Measurements from ENCODE around the gene MEIOSIN. TPM values are rescaled to one million over a fixed set of nuclear protein-coding genes. Genes with fewer than 3 reads are reported as not detected.
A peak's percentile ranks its signal among the peaks of the same experiment; 100 is the strongest.

Gene MEIOSIN
- total and polyA plus RNA-seq, 2 of the 13 experiments (the other 11 are each of a cell fraction or from before 2014, with no cell fraction given): not detected

GRCh38 chr19:45782162-45782691, 49.0 kb downstream of the MEIOSIN start, which contains the start of gene DMPK:
TSS of gene DMPK (minus strand) at chr19:45782490. CDS start at chr19:45782352, 138 bp downstream.
- H3K4me3 ChIP-seq (replicated peaks in 1 of 3; ENCODE audit: insufficient read depth in 1 of 3, low read depth in 2 of 3, low read length in 3 of 3): peak within 1 kb of the TSS in 2 of 3 experiments; percentile 11 to 61; a peak in 2 of 6 replicates
- peaks cover 2 to 9% of the 10 kb centered on the region in 2 experiments; a peak in 2 of 5 replicates for H3K36me3 ChIP-seq (replicated peaks in 1 of 2; ENCODE audit: control insufficient read depth in 1 of 2, insufficient read depth in 2 of 2, low read length in 2 of 2)
- no peaks in the 10 kb centered on the region for H3K79me2 ChIP-seq (ENCODE audit: insufficient read depth, low read length)
- TF ChIP-seq AGO2 (optimal IDR thresholded peaks at IDR 0.05; ENCODE audit: low read depth, low read length): peak; percentile 89
- TF ChIP-seq ZFX (CRISPR knock-in tag; IDR thresholded peaks at IDR 0.05; ENCODE audit: low read depth): peak; percentile 13; the same call in 1 of the 2 replicates
- TF ChIP-seq HNRNPK (IDR thresholded peaks at IDR 0.05; ENCODE audit: low read depth, low read length, poor library complexity, severe bottlenecking): peak; percentile 50
- TF ChIP-seq ZNF792 (CRISPR knock-in tag; IDR thresholded peaks at IDR 0.05): no peak
- 0 out of 4 replicates have a peak, but pooled peaks of 1 of the 2 experiments have one; percentile 22 for TF ChIP-seq POLR2A (IDR thresholded peaks at IDR 0.05; ENCODE audit: insufficient read depth in 1 of 2, low read depth in 2 of 2, low read length in 2 of 2)
- peak; percentile 48; the same call in 1 of the 2 replicates for TF ChIP-seq POLR2G (IDR thresholded peaks at IDR 0.05; ENCODE audit: low read depth, low read length)
- peak; percentile 83 for TF ChIP-seq AGO1 (IDR thresholded peaks at IDR 0.05; ENCODE audit: low read depth, low read length, poor library complexity, severe bottlenecking)
- TF ChIP-seq THAP7 (CRISPR knock-in tag; IDR thresholded peaks at IDR 0.05): no peak
- ChIA-PET POLR2A (interaction anchor here (0.5 to 4.7 kb wide), 5 partner anchors 9 to 104 kb away, joined by 3 to 53 read pairs (median 3); partner anchors contain the start of genes IRF2BP1 and SIX5), CTCF (ENCODE audit: low intra/inter-chr PET ratio, low total read pairs) (no interaction called here)
- in situ Hi-C loops (cut with HindIII; ENCODE audit: extremely low pct_ligation_motif_present, low pct_unique_long_range_greater_than_20kb): no loop called here
- peak within 1 kb of the TSS; percentile 58; the same call in 1 of the 2 replicates for H3K9ac ChIP-seq (ENCODE audit: insufficient read depth, low read depth, low read length)
- H3K4me1 ChIP-seq (ENCODE audit: insufficient read depth, low read length): peaks cover 35% of the 10 kb centered on the region
- H3K9me3 ChIP-seq (ENCODE audit: low read length): no peaks in the 10 kb centered on the region
- DNase-seq (ENCODE audit: low spot score): no peak
- peaks cover 4% of the 10 kb centered on the region; the same call in 1 of the 2 replicates for H4K20me1 ChIP-seq (ENCODE audit: insufficient read depth, low read length)
- H3K27me3 ChIP-seq (ENCODE audit: control insufficient read depth in 1 of 2, insufficient read depth in 2 of 2, low read length in 2 of 2): no peaks in the 10 kb centered on the region; a peak in 1 of 5 replicates
- no peak within 1 kb of the TSS for H3K27ac ChIP-seq (ENCODE audit: extremely low read length, insufficient read depth, low read length)
- no TSS peak for BruUV-seq (replicated peaks)
- WGBS (ENCODE audit: low lambda C conversion rate): 12% methylated on average over 9 of the region's 18 CpGs
- no peak within 1 kb of the TSS for H2AFZ ChIP-seq (ENCODE audit: low read length)
- no peak for FAIRE-seq
- H3K4me2 ChIP-seq (ENCODE audit: low read depth, low read length): peak within 1 kb of the TSS; percentile 66
- peak; percentile 22 for ATAC-seq
- intact Hi-C loops (cut with micrococcal nuclease; ENCODE audit: unreplicated experiment): no loop called here

All from HepG2 (cell line).